Heart right ventricle (tissue), 16 donors: ENCODE measurements around the gene LRMDA. TPM values are rescaled to one million over a fixed set of nuclear protein-coding genes. Genes with fewer than 3 reads are reported as not detected.

Experiments
- ATAC-seq, 8 donors: fragments of 200-7000 bp; cut with Tn5 transposase; one replicate each; pipeline ENCODE4 v1.9.1; 2020; ENCODE audit warnings: mild to moderate bottlenecking in 8 of 8, moderate library complexity in 8 of 8, moderate number of reproducible peaks in 1 of 8
- DNase-seq, 2 donors: peaks; one replicate each; pipeline ENCODE4 v3.0.0-alpha.2; 2020
- H3K27ac ChIP-seq, 10 donors: fragments of 200-600 bp; sonication (generic) in 2 of 10; one replicate each; pipeline versions ENCODE4 v1.5.0 to v1.8.0; 2020 to 2022; ENCODE audit warnings: mild to moderate bottlenecking in 3 of 10
- H3K27me3 ChIP-seq, 7 donors: fragments of 200-600 bp; one replicate each; pipeline ENCODE4 v1.8.0; 2021 to 2022; ENCODE audit warnings: mild to moderate bottlenecking in 2 of 7
- H3K36me3 ChIP-seq, 9 donors: fragments of 200-600 bp; sonication (generic) in 1 of 9; one replicate each; pipeline versions ENCODE4 v1.5.0 to v1.8.0; 2020 to 2022; ENCODE audit warnings: mild to moderate bottlenecking in 2 of 9
- H3K4me1 ChIP-seq, 9 donors: fragments of 200-600 bp; sonication (generic) in 1 of 9; one replicate each; pipeline versions ENCODE4 v1.5.0 to v1.8.0; 2020 to 2022; ENCODE audit warnings: mild to moderate bottlenecking in 4 of 9
- H3K4me3 ChIP-seq, 10 donors: fragments of 200-600 bp; sonication (generic) in 2 of 10; one replicate each; pipeline versions ENCODE4 v1.5.0 to v1.8.0; 2020 to 2022; ENCODE audit warnings: mild to moderate bottlenecking in 7 of 10, moderate library complexity in 2 of 10
- H3K9me3 ChIP-seq, 11 donors: fragments of 200-600 bp in 10 of 11; sonication (generic) in 2 of 11; one replicate each; pipeline versions ENCODE4 v1.5.0 to v1.8.0; 2013 to 2022; ENCODE audit warnings: mild to moderate bottlenecking in 2 of 11, control low read depth in 1 of 11, moderate library complexity in 1 of 11
- WGBS, 2 donors: extraction: QIAGEN DNeasy Blood & Tissue Kit; methylation state at CpG; one replicate each; pipeline ENCODE4 v1.1.7; 2013; ENCODE audit warnings: inconsistent platforms in 1 of 2; 5-methylcytosine and 5-hydroxymethylcytosine counted together
- intact Hi-C, 10 donors: fragments of 100-400 bp; cut with DNase I; formaldehyde crosslinking; loops; one replicate each; pipeline versions ENCODE4 v1.11.1 to v1.14.2; 2022
- polyA plus RNA-seq, 2 donors: library from polyadenylated mRNA; stranded (reverse); fragments of 200-250 nt; gene quantifications; one replicate each; pipeline ENCODE4 v1.2.3, GENCODE V29; 2013
- total RNA-seq, 10 donors: library from RNA; stranded (reverse); fragmentation: NEBNext Ultra II Directional in 3 of 10; extraction: Animal tissue kit (Norgen Biotek cat#: 25700) in 3 of 10; gene quantifications; one replicate each; pipeline versions ENCODE4 v1.2.1 to v1.2.4, GENCODE V29; 2021 to 2023
- TF ChIP-seq, protein P1 (sequence below), 9 donors: fragments of 200-600 bp; sonication (generic) in 2 of 9; IDR thresholded peaks; one replicate each; pipeline versions ENCODE4 v1.5.0 to v1.8.0; 2021 to 2022; ENCODE audit warnings: antibody characterized with exemption in 9 of 9, mild to moderate bottlenecking in 5 of 9, moderate library complexity in 1 of 9
- donor health status: Arrhythmogenic right ventricular cardiomyopathy.
- donor health status: ischemic (EF 13 %, LVEDD 7.1; RV severe dilation, severe dysfunction).
- donor health status: healthy with polysubstance abuse.
- donor health status: DM: no; HTN: yes; CAD: no.
- donor health status: DM: no; HTN: no; CAD: no.
- donor health status: ischemic (EF 25% LVEDD 6.9; RV normal size, moderate dysfunction).
- donor health status: ischemic (EF 25% LVEDD 5.7; RV mildly dilated, moderate dysfunction).
- donor health status: healthy.
- donor health status: DM: yes; HTN: yes; CAD: no.
- donor health status: Ischemic cardiomyopathy.
- donor health status: ischemic (EF 35%, LVEDD 5.7; RV mildly dilated, moderate dysfunction).
- donor health status: nonischemic (EF 11% LVEDD 7.7; RV severe dilation, severe dysfunction).
- donor health status: DM: yes; HTN: yes; CAD: no.
- donor health status: PGD.
- donor health status: ischemic (EF 29% LVEDD 5.4; RV normal size, mild dysfunction).
- donor health status: nonischemic (EF 23%, LVEDD 6.1; RV moderate dilation, normal function).

The LRMDA gene
- total and polyA plus RNA-seq, 12 donors: 4.0 to 59.8 (median 12.7) TPM

DNA sequence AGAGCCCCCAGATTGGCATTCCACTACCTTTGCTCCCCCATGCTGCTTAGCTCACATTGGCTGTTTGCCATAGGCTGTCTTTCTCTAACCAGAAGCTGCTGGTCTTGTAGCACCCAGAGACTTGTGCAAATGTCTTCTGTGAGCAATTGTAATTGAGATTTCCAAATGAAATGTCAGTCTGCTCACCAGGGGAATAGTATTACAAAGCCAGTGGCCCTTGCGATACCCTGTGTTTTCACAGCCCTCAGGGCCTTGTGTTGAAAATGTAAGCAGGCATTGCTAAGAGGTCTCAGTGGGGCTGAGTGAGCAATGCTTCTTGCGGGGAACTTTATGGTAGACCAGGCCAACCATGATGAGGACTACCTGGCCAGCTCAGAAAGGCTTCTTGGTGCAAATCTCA, 746.5 kb downstream of the LRMDA start:
- H3K27me3 ChIP-seq: no peaks in the 10 kb centered on the region
- intact Hi-C loops: no loop called here
- H3K27ac ChIP-seq: no peak overlapping the region
- H3K4me3 ChIP-seq: no peak overlapping the region
- peaks cover 0 to 16% (median 0%) of the 10 kb centered on the region in 9 donors for H3K4me1 ChIP-seq
- WGBS, 2 donors: 96 to 99% methylated on average over 2 of the region's 2 CpGs
- DNase-seq (no peak), ATAC-seq (no peak)
- no peaks in the 10 kb centered on the region for H3K9me3 ChIP-seq
- TF ChIP-seq, protein P1, sequence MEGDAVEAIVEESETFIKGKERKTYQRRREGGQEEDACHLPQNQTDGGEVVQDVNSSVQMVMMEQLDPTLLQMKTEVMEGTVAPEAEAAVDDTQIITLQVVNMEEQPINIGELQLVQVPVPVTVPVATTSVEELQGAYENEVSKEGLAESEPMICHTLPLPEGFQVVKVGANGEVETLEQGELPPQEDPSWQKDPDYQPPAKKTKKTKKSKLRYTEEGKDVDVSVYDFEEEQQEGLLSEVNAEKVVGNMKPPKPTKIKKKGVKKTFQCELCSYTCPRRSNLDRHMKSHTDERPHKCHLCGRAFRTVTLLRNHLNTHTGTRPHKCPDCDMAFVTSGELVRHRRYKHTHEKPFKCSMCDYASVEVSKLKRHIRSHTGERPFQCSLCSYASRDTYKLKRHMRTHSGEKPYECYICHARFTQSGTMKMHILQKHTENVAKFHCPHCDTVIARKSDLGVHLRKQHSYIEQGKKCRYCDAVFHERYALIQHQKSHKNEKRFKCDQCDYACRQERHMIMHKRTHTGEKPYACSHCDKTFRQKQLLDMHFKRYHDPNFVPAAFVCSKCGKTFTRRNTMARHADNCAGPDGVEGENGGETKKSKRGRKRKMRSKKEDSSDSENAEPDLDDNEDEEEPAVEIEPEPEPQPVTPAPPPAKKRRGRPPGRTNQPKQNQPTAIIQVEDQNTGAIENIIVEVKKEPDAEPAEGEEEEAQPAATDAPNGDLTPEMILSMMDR (IDR thresholded peaks at IDR 0.05): no peak
- no peaks in the 10 kb centered on the region for H3K36me3 ChIP-seq

DNA sequence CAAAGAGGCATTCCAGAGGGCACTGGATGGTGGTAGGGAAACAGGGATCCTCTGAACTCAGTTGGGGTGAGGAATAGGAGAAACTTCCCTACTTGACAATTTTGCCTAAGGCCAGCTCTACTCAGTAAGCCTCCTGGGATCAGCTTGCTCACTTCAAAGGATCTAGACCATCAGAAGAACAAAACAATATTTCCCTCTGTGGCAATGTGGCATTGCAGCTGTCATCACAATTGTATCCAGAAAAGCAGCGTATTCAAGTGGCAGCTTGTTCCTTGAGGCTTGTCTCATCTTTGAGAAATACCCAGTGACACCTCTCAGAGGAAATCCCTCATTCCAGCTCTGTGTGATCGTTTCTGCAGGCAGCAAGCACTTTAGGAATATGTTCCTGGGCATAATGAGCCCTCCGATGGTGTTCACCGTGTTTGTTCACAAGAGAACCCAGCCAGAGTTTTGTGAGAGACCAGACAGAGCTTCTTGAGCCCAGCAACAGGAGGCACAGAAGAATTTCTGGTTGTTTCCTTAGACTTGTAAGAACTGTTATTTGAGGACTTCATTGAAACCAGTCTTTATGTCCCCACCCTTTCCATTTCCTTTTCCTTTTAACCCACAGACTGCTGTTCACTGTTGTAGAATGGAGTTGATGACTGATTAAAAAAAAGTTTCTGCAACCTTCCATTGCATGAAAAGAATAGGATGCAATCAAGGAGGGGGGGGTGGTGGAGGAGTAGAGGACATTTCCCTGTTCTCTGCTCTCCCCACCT, 747.3 kb downstream of the LRMDA start:
- no peak for DNase-seq
- Histone ChIP-seq H3K36me3 (no peaks in the 10 kb centered on the region), H3K4me1 (peaks cover 0 to 16% (median 0%) of the 10 kb centered on the region in 9 donors), H3K9me3 (no peaks in the 10 kb centered on the region), H3K27ac (no peak overlapping the region), H3K4me3 (no peak overlapping the region), H3K27me3 (no peaks in the 10 kb centered on the region)
- 58 to 69% methylated on average over 4 of the region's 4 CpGs for WGBS, 2 donors
- ATAC-seq: no peak
- intact Hi-C loops: no loop called here
- TF ChIP-seq, protein P1 (IDR thresholded peaks at IDR 0.05): no peak

DNA sequence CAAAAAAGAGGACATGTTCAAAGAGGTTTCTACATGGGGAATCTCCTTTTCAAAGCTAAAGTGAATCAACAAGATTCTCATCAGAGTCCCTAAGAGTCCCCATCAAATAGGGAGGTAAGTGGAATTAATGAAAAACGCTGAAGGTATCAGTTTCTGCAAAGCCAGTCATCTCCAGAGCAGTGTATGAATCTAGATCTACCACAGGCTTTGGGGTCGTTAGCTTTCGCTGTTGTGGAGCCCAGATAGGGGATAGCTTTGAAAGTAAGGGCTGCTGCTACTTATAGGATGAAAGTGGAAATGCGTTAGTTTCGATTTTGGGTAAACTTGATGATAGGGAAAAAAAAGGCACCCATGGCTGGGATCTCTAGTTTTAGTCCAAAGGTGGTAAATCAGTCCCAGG, 748.4 kb downstream of the LRMDA start:
- intact Hi-C loops: loop anchor here in 1 of 10 donors (10.0 kb wide), 1 partner anchor 115 kb away; no protein-coding TSS in a partner anchor
- no peak for ATAC-seq
- no peak for DNase-seq
- no peaks in the 10 kb centered on the region for H3K36me3 ChIP-seq
- WGBS, 2 donors: 96 to 97% methylated on average over 5 of the region's 5 CpGs
- H3K4me1 ChIP-seq: peaks cover 0 to 19% (median 0%) of the 10 kb centered on the region in 9 donors
- H3K4me3 ChIP-seq: no peak overlapping the region
- no peaks in the 10 kb centered on the region for H3K9me3 ChIP-seq
- no peaks in the 10 kb centered on the region for H3K27me3 ChIP-seq
- no peak overlapping the region for H3K27ac ChIP-seq
- TF ChIP-seq, protein P1 (IDR thresholded peaks at IDR 0.05): no peak

DNA sequence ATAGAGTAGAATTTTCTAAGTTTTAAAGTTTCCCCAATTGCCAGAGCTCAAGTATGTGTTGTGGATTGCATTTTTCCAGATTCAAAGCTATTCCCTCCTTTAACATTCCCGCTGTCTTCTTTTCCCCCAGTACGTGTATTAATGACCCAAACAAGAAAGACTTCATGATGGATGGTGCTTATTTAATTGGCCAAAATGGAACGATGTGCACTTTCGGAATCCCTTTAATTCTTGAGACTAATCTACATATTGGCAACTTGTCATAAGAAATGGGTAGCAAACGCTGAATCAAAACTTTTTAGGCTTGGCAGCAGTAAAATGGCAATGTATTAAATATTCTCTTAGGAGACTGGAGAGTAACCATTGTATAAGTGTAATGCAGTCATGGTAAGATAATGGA, 753.2 kb downstream of the LRMDA start:
- DNase-seq (no peak), ATAC-seq (no peak)
- H3K9me3 ChIP-seq: no peaks in the 10 kb centered on the region
- intact Hi-C loops: loop anchor here in 1 of 10 donors (10.0 kb wide), 1 partner anchor 110 kb away; no protein-coding TSS in a partner anchor
- no peaks in the 10 kb centered on the region for H3K27me3 ChIP-seq
- no peaks in the 10 kb centered on the region for H3K36me3 ChIP-seq
- TF ChIP-seq, protein P1 (IDR thresholded peaks at IDR 0.05): no peak
- H3K4me3 ChIP-seq: no peak overlapping the region
- H3K4me1 ChIP-seq: peaks cover 0 to 20% (median 6%) of the 10 kb centered on the region in 9 donors
- 95 to 96% methylated on average over 5 of the region's 5 CpGs for WGBS, 2 donors
- H3K27ac ChIP-seq: peak overlapping the region in 1 of 10 donors; percentile 23
